ENCODE results near the gene ADRA2C.

The ADRA2C gene

DNA sequence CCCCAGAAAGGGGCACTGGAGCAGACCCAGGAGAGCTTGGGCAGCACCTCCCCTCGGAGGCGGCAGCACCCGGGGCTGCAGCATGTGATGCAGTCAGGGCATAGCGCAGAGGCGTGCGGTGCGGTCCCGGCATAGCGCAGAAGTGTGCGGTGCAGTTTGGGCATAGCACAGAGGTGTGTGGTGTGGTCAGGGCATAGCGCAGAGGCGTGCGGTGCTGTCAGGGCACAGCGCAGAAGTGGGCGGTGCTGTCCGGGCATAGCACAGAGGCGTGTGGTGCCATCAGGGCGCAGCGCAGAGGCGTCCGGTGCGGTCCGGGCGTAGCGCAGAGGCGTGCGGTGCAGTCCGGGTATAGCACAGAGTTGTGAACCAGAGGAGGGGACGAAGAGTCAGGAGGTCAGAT, 42.8 kb downstream of the ADRA2C start:
- TF ChIP-seq, protein P1, sequence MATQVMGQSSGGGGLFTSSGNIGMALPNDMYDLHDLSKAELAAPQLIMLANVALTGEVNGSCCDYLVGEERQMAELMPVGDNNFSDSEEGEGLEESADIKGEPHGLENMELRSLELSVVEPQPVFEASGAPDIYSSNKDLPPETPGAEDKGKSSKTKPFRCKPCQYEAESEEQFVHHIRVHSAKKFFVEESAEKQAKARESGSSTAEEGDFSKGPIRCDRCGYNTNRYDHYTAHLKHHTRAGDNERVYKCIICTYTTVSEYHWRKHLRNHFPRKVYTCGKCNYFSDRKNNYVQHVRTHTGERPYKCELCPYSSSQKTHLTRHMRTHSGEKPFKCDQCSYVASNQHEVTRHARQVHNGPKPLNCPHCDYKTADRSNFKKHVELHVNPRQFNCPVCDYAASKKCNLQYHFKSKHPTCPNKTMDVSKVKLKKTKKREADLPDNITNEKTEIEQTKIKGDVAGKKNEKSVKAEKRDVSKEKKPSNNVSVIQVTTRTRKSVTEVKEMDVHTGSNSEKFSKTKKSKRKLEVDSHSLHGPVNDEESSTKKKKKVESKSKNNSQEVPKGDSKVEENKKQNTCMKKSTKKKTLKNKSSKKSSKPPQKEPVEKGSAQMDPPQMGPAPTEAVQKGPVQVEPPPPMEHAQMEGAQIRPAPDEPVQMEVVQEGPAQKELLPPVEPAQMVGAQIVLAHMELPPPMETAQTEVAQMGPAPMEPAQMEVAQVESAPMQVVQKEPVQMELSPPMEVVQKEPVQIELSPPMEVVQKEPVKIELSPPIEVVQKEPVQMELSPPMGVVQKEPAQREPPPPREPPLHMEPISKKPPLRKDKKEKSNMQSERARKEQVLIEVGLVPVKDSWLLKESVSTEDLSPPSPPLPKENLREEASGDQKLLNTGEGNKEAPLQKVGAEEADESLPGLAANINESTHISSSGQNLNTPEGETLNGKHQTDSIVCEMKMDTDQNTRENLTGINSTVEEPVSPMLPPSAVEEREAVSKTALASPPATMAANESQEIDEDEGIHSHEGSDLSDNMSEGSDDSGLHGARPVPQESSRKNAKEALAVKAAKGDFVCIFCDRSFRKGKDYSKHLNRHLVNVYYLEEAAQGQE (IDR thresholded peaks at IDR 0.05; ENCODE audit: low read depth) = no peak
- no peak for TF ChIP-seq TCF12 (IDR thresholded peaks at IDR 0.05; ENCODE audit: low read depth)
- TF ChIP-seq, protein P2, sequence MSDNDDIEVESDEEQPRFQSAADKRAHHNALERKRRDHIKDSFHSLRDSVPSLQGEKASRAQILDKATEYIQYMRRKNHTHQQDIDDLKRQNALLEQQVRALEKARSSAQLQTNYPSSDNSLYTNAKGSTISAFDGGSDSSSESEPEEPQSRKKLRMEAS (IDR thresholded peaks at IDR 0.05) = no peak
- TF ChIP-seq EP300 (IDR thresholded peaks at IDR 0.05; ENCODE audit: borderline replicate concordance) = no peak
- no peak for TF ChIP-seq FOXM1 (IDR thresholded peaks at IDR 0.05; ENCODE audit: borderline replicate concordance, low read depth)
- TF ChIP-seq NFIC (IDR thresholded peaks at IDR 0.05) = no peak
- TF ChIP-seq CREB1 (IDR thresholded peaks at IDR 0.05; ENCODE audit: low read depth) = no peak

DNA sequence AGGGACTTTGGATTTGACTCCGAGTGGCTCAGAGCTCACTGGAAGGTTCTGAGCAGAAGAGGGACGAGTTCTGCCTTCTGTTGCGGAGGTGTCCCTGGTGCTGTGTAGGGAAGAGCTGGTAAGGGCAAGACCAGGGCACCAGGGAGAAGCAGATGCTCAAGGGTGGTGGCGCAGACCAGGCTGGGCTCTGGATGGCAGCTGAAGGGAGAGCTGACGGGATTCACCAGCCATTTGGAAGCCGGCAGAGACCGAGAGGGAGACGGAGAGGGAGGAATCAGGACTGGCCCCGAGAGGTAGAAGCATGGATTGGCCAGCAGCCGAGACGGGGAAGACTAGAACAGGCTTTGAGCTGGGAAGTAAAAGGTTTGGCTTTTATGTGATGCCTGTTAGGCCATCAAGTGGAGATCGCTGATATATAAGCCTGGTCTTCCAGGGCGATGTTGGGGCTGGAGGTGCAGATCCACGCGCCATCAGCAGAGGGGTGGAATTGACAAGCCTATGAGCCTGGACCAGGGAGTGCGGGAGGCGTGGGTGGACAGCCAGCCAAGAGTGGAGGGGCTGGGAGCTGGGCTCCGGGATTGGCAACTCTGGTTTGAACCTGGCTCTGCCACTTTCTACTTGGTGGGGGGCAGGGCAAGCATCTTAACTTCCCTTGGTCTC, 43.4 kb downstream of the ADRA2C start:
- TF ChIP-seq NFIC (IDR thresholded peaks at IDR 0.05) (no peak), TCF12 (IDR thresholded peaks at IDR 0.05; ENCODE audit: low read depth) (no peak), EP300 (IDR thresholded peaks at IDR 0.05; ENCODE audit: borderline replicate concordance) (no peak), FOXM1 (IDR thresholded peaks at IDR 0.05; ENCODE audit: borderline replicate concordance, low read depth) (no peak)
- TF ChIP-seq, protein P3, sequence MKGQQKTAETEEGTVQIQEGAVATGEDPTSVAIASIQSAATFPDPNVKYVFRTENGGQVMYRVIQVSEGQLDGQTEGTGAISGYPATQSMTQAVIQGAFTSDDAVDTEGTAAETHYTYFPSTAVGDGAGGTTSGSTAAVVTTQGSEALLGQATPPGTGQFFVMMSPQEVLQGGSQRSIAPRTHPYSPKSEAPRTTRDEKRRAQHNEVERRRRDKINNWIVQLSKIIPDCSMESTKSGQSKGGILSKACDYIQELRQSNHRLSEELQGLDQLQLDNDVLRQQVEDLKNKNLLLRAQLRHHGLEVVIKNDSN (IDR thresholded peaks at IDR 0.05) = no peak
- TF ChIP-seq, protein P1 (IDR thresholded peaks at IDR 0.05; ENCODE audit: low read depth) = no peak

DNA sequence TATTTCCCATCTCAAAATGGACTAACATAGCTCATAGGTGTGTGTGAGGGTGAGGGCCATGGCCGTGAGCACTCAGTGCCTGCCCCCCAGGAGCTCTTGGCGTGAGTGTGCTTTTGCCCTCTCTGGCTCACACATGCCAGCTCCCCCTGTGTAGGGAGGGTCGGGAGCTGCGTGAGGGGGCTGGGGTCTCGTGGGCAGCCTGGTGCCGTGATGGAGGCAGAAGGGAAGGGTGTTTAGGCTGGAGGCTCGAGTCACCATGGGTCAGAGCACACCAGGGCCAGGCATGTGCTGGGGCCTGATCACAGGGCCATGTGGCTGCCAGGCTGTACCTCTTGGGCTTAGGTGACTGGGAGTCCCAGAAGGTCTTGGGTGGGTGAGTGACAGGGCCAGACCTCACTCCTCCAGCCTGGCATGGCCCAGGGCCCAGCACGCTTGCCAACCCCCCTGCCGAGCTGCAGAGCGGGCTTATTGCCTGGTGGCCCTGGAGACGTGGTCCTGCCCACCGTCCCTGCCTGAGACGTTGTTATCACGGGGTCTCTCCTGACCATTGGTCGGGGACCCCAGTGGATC, 44.0 kb downstream of the ADRA2C start:
- TF ChIP-seq, protein P2 (IDR thresholded peaks at IDR 0.05) = no peak
- TF ChIP-seq TEAD4 (IDR thresholded peaks at IDR 0.05) (no peak), TAF1 (IDR thresholded peaks at IDR 0.05; ENCODE audit: low read depth) (no peak), NFIC (IDR thresholded peaks at IDR 0.05) (no peak), EGR1 (IDR thresholded peaks at IDR 0.05) (no peak), EP300 (IDR thresholded peaks at IDR 0.05; ENCODE audit: borderline replicate concordance) (no peak), YY1 (IDR thresholded peaks at IDR 0.05; ENCODE audit: low read depth) (no peak), ZBTB7A (IDR thresholded peaks at IDR 0.05; ENCODE audit: low read depth) (no peak), CEBPB (IDR thresholded peaks at IDR 0.05) (no peak), RAD21 (IDR thresholded peaks at IDR 0.05; ENCODE audit: low read depth) (no peak), TCF12 (IDR thresholded peaks at IDR 0.05; ENCODE audit: low read depth) (no peak), CREB1 (IDR thresholded peaks at IDR 0.05; ENCODE audit: low read depth) (no peak)
- TF ChIP-seq, protein P3 (IDR thresholded peaks at IDR 0.05) = no peak
- TF ChIP-seq, protein P1 (IDR thresholded peaks at IDR 0.05; ENCODE audit: low read depth) = no peak

DNA sequence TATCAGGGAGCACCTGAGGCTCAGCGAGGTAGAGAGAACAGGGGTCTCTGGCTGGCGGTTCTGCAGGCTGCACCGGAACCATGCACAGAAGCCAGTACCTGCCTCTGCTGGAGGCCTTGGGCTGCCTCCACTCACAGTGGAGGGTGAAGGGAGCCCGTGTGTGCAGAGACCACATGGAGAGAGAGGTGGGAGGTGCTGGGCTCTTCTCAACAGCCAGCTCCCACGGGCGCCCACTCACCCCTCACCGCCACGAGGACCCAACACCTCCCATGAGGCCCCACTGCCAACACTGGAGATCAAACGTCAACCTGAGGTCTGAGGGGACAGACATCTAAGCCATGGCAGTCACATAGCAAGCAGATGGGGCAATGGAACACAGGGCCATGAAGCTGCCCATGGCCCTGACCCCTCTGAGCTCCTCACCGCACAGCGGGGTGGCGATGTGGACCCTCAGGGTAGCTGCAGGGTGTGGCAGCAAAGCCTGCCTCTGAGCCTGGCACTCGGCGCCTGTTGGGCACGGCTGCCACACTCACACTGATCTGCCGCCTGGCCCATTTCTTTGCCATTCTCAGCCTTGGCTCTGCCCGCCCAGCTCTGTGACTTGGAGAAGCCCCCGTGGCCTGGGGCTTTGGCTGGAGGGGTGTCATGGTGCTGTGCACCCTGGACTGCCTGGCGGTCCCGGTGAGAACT, 44.8 kb downstream of the ADRA2C start:
- no peak for TF ChIP-seq TAF1 (IDR thresholded peaks at IDR 0.05; ENCODE audit: low read depth)
- no peak for TF ChIP-seq EP300 (IDR thresholded peaks at IDR 0.05; ENCODE audit: borderline replicate concordance)
- no peak for TF ChIP-seq RAD21 (IDR thresholded peaks at IDR 0.05; ENCODE audit: low read depth)
- no peak for TF ChIP-seq CEBPB (IDR thresholded peaks at IDR 0.05)
- TF ChIP-seq, protein P2 (IDR thresholded peaks at IDR 0.05) = no peak
